ENCODE data around the gene ADGRL1.

The ADGRL1 gene

GRCh38 chr19:14164724-14165493, 41.1 kb downstream of the ADGRL1 start:
- in situ Hi-C loops (cut with HindIII; ENCODE audit: low sequenced_read_pairs), result loop anchor here (10.0 kb wide), 1 partner anchor 100 kb away; no protein-coding TSS in a partner anchor

DNA sequence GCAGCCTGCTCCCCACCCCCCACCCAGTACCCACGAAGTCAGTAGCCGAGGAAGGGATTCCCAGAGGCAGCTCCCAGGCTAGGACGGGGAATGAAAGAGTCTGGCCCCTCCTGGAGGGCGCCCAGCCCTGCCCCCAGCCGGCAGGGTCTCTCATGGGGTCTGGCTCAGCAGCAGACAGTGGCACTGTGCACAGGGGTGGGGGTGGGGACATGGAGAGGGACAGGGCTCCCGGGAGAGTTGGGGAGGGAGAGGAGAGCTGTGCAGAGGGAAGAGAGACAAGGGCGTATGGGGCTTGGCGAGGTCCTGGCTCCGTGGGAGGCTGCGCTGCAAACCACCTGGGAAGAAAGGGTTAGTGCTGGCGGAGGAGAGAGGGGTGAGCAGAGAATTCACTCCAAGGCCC, 41.9 kb downstream of the ADGRL1 start:
- in situ Hi-C loops (cut with HindIII; ENCODE audit: low sequenced_read_pairs), result loop anchor here (10.0 kb wide), 1 partner anchor 101 kb away; no protein-coding TSS in a partner anchor

DNA sequence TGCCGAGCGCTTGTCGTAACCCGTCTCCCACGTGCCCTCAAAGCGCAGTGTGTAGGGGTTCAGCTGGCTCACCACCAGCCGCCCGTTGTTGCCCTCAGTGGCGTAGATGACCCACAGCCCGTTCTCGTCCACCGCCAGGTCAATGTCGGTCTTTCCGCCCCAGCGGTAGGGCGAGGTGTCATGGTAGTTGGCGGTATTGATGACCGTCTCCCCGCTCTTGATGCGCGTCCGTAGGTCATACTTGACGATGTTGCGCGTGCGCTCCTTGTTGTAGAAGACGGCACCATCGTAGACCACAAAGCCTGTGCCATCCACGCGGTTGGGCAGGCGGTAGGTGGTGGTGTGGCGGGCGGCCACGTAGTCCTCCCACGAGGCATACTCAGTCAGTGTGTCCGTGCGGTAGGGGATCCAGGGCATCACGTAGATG, 43.1 kb downstream of the ADGRL1 start:
- in situ Hi-C loops (cut with HindIII; ENCODE audit: low sequenced_read_pairs), result loop anchor here (10.0 kb wide), 1 partner anchor 102 kb away; no protein-coding TSS in a partner anchor

DNA sequence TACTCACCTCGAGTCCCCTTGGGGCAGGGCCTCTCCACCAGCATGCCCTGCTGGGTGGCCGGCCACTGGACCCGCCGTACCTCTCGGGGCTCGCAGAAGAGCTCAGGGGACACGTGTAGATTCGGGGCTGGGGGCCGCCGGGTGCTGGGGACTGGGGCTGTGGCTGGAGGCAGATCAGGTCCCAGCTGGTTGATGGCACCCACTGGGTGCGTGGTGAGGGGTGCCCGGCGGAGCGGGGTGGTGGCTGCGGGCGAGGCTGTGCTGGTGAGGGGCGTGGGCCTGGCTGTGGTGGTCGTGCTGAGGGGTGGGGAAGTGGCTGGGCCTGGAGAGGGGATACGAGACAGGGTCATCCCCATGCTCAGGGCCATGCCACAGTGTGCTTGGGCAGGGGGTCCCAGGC, 44.7 kb downstream of the ADGRL1 start:
- in situ Hi-C loops (cut with HindIII; ENCODE audit: low sequenced_read_pairs), result loop anchor here (10.0 kb wide), 1 partner anchor 103 kb away; no protein-coding TSS in a partner anchor

DNA sequence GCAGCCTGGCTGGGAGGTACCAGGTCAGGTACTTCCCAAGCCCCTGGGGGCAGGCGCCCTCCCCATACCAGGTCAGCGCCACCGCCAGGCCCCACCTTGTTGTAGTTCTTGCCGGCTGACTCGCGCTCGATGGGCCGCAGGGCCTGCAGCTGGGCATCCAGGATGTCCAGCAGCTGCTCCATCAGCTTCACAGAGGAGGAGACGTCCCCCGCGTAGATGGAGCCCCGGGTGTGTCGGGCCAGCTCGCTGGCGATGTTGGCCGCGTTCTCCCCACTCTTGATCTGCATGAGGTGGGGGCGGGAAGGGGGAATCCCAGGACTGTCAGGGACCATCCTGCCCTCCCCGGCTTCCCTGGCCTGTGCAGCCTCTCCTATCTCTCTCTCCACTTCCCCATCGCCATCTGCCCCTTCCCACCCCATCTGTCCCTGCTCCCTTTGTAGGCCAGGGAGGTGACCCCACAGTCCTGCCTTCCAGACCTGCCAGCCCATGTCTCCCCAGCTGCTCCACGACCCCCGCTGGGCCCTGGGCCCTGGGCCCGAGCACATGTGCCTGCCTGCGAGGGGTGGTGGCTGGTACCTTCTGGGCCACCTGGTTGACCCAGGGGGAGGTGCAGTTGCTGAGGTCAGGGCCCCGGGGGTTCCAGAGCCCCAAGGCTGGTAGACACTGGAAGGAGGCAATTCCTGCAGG, 45.8 kb downstream of the ADGRL1 start:
- in situ Hi-C loops (cut with HindIII; ENCODE audit: low sequenced_read_pairs), result loop anchor here (10.0 kb wide), 1 partner anchor 105 kb away; no protein-coding TSS in a partner anchor

DNA sequence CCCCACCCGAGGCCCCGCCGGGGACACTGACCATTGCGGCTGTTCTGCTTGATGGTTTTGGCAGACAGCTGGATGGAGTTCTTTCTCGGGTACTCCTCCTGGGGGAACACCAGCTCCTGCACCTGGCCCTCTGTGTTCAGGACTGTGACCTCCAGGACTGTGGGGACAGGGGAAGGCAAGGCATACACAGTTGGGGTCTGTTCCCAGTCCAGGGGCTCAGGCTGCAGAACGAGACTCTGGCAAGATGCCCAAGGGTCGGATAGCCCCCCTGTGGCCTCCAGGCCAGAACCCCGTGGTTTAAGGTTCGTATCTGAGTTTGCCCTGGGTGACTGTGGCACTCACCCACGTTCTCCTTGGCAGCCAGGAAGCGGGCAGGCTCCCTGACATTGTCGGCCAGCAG, 46.9 kb downstream of the ADGRL1 start:
- in situ Hi-C loops (cut with HindIII; ENCODE audit: low sequenced_read_pairs), result no loop called here

- in situ Hi-C loops (cut with HindIII; ENCODE audit: low sequenced_read_pairs), result no loop called here
Observed at GRCh38 chr19:14158276-14159023, 47.5 kb downstream of the ADGRL1 start.

- in situ Hi-C loops (cut with HindIII; ENCODE audit: low sequenced_read_pairs), result no loop called here
Observed at GRCh38 chr19:14156971-14157717, 48.8 kb downstream of the ADGRL1 start.

DNA sequence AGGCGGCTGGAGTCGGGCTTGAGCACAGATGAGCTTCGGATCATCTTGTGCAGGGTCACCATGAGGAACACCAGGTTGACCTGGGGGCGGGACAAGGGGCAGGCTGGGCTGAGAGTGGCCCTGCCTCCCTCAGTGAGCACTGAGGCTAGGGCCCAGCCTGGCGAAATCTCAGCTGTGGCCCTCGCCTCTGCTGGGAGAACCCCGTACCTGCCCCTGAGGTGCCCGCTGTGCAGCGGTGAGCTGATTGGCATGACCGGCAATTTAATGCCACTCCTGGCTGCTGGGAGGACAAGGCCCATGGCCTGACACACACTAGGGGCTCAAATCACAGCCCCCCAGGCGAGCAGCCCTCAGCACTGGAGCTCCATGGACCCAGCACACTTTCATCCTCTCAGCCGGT, 49.8 kb downstream of the ADGRL1 start:
- in situ Hi-C loops (cut with HindIII; ENCODE audit: low sequenced_read_pairs), result no loop called here

DNA sequence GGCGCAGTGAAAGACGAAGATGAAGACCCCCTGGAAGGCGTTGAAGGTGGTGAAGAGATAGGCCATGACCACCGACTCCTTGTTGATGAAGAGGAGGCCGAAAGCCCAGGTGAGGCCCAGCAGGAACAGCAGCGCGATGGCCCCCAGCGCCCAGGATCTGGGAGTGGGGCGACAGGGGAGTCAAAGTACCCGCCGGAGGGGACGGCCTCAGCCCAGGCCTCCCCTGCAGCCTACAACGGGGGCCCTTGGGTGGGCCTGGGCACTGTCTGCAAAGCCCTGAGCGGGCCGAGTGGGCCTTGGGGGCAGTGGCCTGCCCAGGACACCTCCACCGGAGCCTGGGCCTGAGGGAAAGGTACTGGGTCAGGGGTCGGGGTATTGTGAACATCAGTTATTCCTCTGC, 50.6 kb downstream of the ADGRL1 start:
- in situ Hi-C loops (cut with HindIII; ENCODE audit: low sequenced_read_pairs), result no loop called here

DNA sequence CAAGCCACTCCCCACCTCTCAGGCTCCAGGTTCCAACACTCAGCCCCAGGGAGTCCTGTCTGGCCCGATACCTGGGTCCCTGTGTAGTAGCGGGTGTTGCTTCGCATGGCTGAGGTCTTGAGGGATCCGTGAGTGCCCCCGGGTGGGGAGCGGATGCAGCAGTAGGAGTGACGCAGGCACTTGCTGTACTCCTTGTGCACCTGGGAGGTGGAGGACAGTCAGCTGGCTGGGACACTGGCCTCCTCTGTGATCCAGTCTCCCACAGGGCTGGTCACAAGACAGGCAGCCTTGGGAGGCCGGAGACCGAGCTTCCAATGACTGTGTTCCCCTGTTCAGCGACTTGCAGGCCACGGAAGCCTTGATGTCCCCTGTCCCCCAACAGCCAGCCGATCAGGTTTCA, 53.3 kb downstream of the ADGRL1 start:
- in situ Hi-C loops (cut with HindIII; ENCODE audit: low sequenced_read_pairs), result no loop called here

DNA sequence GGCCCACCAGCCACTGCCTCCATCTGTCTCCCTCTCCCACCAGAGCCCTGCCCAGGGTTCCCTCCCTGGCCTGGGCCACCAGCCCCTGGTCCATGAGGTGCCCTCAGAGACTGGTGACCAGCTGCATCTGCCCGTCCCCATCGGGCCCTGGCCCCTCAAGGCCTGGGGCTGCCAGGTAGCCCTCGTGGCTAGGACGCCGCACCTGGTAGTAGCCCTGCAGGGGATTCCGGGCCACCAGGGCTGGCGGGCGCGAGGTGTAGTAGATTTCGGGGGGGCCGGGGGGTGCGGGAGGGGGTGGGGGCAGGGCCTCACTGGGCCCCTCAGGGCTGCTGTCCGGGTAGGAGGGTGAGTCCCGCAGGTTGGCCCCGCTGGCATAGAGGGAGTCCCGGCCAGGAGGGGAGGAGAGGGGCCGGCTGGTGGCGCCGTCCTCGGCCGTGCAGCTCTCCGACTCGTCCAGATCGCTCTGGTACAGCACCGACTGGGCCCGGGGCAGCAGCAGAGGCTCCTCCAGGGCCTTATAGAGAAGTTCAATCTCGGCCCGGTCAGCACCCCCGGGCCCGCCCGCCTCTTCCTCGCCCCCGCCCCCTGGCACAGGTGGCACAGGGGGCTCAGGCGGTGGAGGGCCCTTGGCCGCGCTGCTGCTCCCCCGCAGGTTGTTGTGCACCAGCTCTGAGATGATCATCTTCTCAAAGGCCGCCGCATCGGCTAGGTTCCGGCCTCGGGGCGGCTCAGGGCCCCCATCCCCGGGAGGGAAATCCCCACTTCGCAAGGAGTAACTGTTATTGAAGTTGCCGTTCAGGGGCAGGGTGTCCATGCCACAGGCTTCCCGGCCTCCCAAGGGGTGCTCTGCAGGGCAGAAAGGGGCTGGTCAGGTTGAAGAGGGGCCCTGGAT, 55.0 kb downstream of the ADGRL1 start:
- in situ Hi-C loops (cut with HindIII; ENCODE audit: low sequenced_read_pairs), result no loop called here

- in situ Hi-C loops (cut with HindIII; ENCODE audit: low sequenced_read_pairs), result no loop called here
Observed at GRCh38 chr19:14150041-14150769, 55.8 kb downstream of the ADGRL1 start.

DNA sequence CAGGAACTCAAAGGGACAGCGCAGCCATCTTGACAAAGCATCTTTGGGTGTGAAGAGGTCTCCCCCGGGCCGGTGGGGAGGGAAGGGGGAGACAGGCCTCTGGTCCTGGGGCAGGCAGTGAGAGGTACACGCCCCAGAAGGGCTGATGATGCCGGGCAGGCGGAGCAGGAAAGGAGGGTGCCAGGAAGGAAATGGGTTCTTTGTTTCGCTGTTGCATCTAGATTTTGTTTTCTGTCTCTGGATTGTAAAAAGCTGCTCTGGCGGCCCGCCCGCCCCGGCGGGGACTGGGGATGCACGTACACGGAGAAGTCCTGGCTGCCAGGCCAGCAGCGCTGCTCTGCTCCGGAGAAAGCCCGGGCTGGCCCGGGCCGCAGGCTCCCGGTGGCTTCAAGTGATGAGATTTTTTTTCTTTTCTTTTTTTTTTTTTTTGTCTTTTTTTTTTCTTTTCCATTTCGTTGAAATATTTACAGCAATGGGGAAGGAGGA, 56.4 kb downstream of the ADGRL1 start:
- in situ Hi-C loops (cut with HindIII; ENCODE audit: low sequenced_read_pairs), result no loop called here

DNA sequence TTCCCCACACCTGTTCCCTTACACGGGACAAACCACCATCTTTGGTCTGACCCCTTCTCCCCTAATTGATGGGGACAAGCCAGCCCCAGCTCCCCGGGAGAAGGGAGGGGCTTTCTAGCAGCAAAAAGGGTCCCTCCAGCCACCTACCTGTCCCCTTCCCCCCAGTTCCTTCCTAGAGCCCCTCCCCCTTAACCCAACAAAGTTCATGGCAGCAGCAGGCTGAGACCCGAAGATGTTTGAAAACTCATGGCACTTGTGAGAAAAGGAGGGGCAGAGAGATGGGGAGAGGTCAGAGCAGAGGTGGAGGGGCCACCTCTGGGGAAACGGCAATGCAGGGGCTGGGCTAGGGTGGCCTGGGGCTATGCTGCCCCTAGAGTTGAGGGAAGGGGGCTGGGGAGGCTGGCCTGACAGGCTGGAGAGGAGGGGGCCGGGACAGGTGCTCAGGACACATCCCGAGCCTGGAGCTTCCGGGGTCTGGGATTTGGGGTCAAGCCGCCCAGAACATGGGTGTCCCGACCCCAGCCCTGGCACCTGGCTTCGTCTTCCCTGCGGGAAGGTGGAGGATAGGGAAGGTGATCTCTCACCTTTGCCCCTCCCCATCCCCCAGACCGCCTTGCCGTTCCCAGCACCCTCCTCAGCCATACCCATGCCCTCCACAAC, 57.1 kb downstream of the ADGRL1 start:
- in situ Hi-C loops (cut with HindIII; ENCODE audit: low sequenced_read_pairs), result no loop called here

DNA sequence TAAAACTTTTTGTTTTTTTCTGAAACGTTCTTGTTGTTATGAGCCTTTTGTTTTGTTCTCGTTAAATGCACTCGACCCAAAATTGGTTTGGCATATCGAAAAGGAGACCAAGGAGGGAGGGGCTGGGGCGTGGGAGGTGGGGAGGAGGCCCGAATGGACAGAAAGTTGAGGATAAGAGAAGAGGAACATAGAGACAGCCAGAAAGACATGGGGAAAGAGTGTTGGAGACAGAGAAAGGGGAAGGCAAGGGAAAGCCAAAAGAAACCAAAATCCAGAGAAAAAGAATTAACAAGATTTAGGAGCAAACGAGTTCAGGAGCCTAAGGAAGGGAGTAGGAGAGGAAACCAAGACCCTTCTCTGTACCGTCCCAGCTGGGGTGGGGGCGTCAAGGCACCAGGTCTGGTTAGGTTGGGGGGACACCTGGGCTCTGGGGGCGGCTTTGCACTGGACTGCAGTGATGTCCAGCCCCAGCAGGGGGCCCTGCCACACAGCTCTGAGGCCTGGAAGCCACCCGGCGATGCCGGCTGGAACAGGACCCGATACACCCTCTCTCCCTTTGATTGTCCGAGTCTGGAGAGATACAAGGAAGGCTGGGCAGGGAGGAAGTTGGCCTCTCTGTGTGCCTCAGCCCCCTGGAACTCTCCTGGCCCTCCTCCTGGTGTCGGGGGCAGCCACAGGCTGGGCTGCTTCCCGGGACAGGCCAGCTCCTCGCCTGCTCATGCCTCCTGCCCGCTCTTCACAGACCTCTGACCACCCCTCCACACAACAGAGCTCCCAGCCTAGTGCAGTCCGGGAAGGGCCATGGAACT, 58.0 kb downstream of the ADGRL1 start:
- in situ Hi-C loops (cut with HindIII; ENCODE audit: low sequenced_read_pairs), result no loop called here

- in situ Hi-C loops (cut with HindIII; ENCODE audit: low sequenced_read_pairs), result no loop called here
Observed at GRCh38 chr19:14146789-14147216, 59.2 kb downstream of the ADGRL1 start.
